Activated CD8-positive, alpha-beta T cell treated with anti-CD3 and anti-CD28 coated beads for 36 hours (primary cell): ENCODE measurements around the gene FAM13B. TPM values are rescaled to one million over a fixed set of nuclear protein-coding genes. Genes with fewer than 3 reads are reported as not detected.
A peak's percentile ranks its signal among the peaks of the same experiment; 100 is the strongest.

Source experiments
- ATAC-seq: fragments of 200-7000 bp; cut with Tn5 transposase; one replicate; pipeline ENCODE4 v1.10.0; 2021; ENCODE audit warnings: mild to moderate bottlenecking, moderate library complexity
- CTCF ChIA-PET: fragments of 350-600 bp; sonication (Branson Sonifier 250); formaldehyde crosslinking; loops from one replicate; lab custom pipeline; 2021; ENCODE audit warnings: antibody characterized with exemption; lab: Charles Lee
- POLR2A ChIA-PET: fragments of 350-600 bp; sonication (Branson Sonifier 250); formaldehyde crosslinking; loops from one replicate; lab custom pipeline; 2021; ENCODE audit warnings: antibody characterized with exemption; lab: Charles Lee
- DNase-seq: peaks from one replicate; pipeline ENCODE4 v3.0.0-alpha.2; 2020
- H3K27ac Mint-ChIP-seq: one replicate; pipeline ENCODE4 v1.8.0; 2021; ENCODE audit warnings: mild to moderate bottlenecking, mixed read lengths
- H3K27me3 Mint-ChIP-seq: one replicate; pipeline ENCODE4 v1.8.0; 2021; ENCODE audit warnings: mixed read lengths
- H3K36me3 Mint-ChIP-seq: one replicate; pipeline ENCODE4 v1.8.0; 2021; ENCODE audit warnings: low read depth, mixed read lengths
- H3K4me1 Mint-ChIP-seq: one replicate; pipeline ENCODE4 v1.8.0; 2021; ENCODE audit warnings: low read depth, mixed read lengths
- H3K4me3 Mint-ChIP-seq: one replicate; pipeline ENCODE4 v1.8.0; 2021; ENCODE audit warnings: mild to moderate bottlenecking, moderate library complexity, mixed read lengths
- H3K9me3 Mint-ChIP-seq: one replicate; pipeline ENCODE4 v1.8.0; 2021; ENCODE audit warnings: mixed read lengths
- CTCF ChIP-seq: fragments of 200-600 bp; IDR thresholded peaks from one replicate; pipeline ENCODE4 v1.8.0; 2022; ENCODE audit warnings: antibody characterized with exemption, mild to moderate bottlenecking
- intact Hi-C: fragments of 100-400 bp; cut with micrococcal nuclease; formaldehyde crosslinking; loops from one replicate; pipeline ENCODE4 v1.10.0; 2022
- total RNA-seq, 2 experiments: library from RNA; stranded (reverse); gene quantifications; one replicate each; pipeline ENCODE4 v1.2.3, GENCODE V29; 2021

FAM13B gene
- total RNA-seq, 2 experiments from 2014 or later = 14.8 to 17.5 TPM

- Mint-ChIP-seq H3K4me3 (no peak overlapping the region), H3K4me1 (peaks cover 2% of the 10 kb centered on the region), H3K27me3 (no peaks in the 10 kb centered on the region), H3K9me3 (no peaks in the 10 kb centered on the region), H3K27ac (no peak overlapping the region), H3K36me3 (no peaks in the 10 kb centered on the region)
- intact Hi-C loops = no loop called here
- no peak for DNase-seq
- TF ChIP-seq CTCF = no peak
- CTCF ChIA-PET = interaction anchor here (1.5 kb wide), 1 partner anchor 115 kb away, joined by 3 read pairs; no protein-coding TSS in a partner anchor
- POLR2A ChIA-PET = no interaction called here
- no peak for ATAC-seq
These were observed 138.3 kb downstream of the FAM13B start for GRCh38 chr5:137894586-137894985.

- H3K27ac Mint-ChIP-seq = no peak overlapping the region
- no peak overlapping the region for H3K4me3 Mint-ChIP-seq
- peak; percentile 36 for TF ChIP-seq CTCF
- H3K36me3 Mint-ChIP-seq = peaks cover 2% of the 10 kb centered on the region
- no peaks in the 10 kb centered on the region for H3K27me3 Mint-ChIP-seq
- ATAC-seq (no peak), DNase-seq (peak; percentile 35)
- POLR2A ChIA-PET = no interaction called here
- peaks cover 7% of the 10 kb centered on the region for H3K4me1 Mint-ChIP-seq
- CTCF ChIA-PET = interaction anchor here (1.3 to 2.2 kb wide), 2 partner anchors 9 to 143 kb away, joined by 3 to 12 read pairs; no protein-coding TSS in a partner anchor
- H3K9me3 Mint-ChIP-seq = no peaks in the 10 kb centered on the region
- intact Hi-C loops = no loop called here
These were observed 141.0 kb downstream of the FAM13B start for GRCh38 chr5:137891849-137892248.

GRCh38 chr5:137890845-137891244, 142.0 kb downstream of the FAM13B start:
- ChIA-PET POLR2A (interaction anchor here (0.7 kb wide), 1 partner anchor 56 kb away, joined by 4 read pairs; no protein-coding TSS in a partner anchor), CTCF (interaction anchor here (0.7 to 3.2 kb wide), 7 partner anchors 8 to 248 kb away, joined by 3 to 15 read pairs (median 4); no protein-coding TSS in a partner anchor)
- no peak overlapping the region for H3K4me3 Mint-ChIP-seq
- H3K27me3 Mint-ChIP-seq = no peaks in the 10 kb centered on the region
- H3K36me3 Mint-ChIP-seq = peaks cover 2% of the 10 kb centered on the region
- no peak overlapping the region for H3K27ac Mint-ChIP-seq
- intact Hi-C loops = no loop called here
- no peaks in the 10 kb centered on the region for H3K9me3 Mint-ChIP-seq
- peaks cover 10% of the 10 kb centered on the region for H3K4me1 Mint-ChIP-seq
- DNase-seq = no peak
- TF ChIP-seq CTCF = no peak
- no peak for ATAC-seq

- H3K27ac Mint-ChIP-seq = peak within 1 kb of the TSS; percentile 88
- H3K27me3 Mint-ChIP-seq = no peaks in the 10 kb centered on the region
- H3K36me3 Mint-ChIP-seq = peaks cover 2% of the 10 kb centered on the region
- peaks cover 10% of the 10 kb centered on the region for H3K4me1 Mint-ChIP-seq
- H3K4me3 Mint-ChIP-seq = peak within 1 kb of the TSS; percentile 80
- peak; percentile 100 for ATAC-seq
- TF ChIP-seq CTCF = no peak
- CTCF ChIA-PET = interaction anchor here (1.0 to 3.2 kb wide), 9 partner anchors 9 to 244 kb away, joined by 3 to 15 read pairs (median 4); no protein-coding TSS in a partner anchor
- H3K9me3 Mint-ChIP-seq = no peaks in the 10 kb centered on the region
- peak; percentile 87 for DNase-seq
- POLR2A ChIA-PET = interaction anchor here (0.7 to 2.0 kb wide), 10 partner anchors 9 to 147 kb away, joined by 3 to 6 read pairs (median 4); partner anchors contain the start of gene FAM13B
- intact Hi-C loops = no loop called here
These were observed 143.8 kb downstream of the FAM13B start, which contains the start of gene PKD2L2 for GRCh38 chr5:137888863-137889759. PKD2L2 (plus strand) TSS chr5:137889457; CDS start chr5:137889492, 35 bp downstream.
